GM18873 (cell line): Measurements from ENCODE around the gene ST3GAL6.

Experiments used
- ATAC-seq: cut with Tn5 transposase; IDR thresholded peaks from one replicate; pipeline ENCODE4 v1.9.1; 2021; ENCODE audit warnings: mild to moderate bottlenecking, moderate library complexity, moderate number of reproducible peaks; ENCODE audit not compliant: unreplicated experiment, low FRiP score

The ST3GAL6 gene

GRCh38 chr3:98739266-98739665 lies 23.9 kb upstream of the ST3GAL6 start:
- no peak for ATAC-seq

GRCh38 chr3:98740324-98740723 lies 22.8 kb upstream of the ST3GAL6 start:
- ATAC-seq, result no peak

- ATAC-seq, result no peak
These were observed 21.9 kb upstream of the ST3GAL6 start for GRCh38 chr3:98741121-98741716.

GRCh38 chr3:98743071-98743470 lies 20.1 kb upstream of the ST3GAL6 start:
- no peak for ATAC-seq

- no peak for ATAC-seq
These were observed 18.9 kb upstream of the ST3GAL6 start for GRCh38 chr3:98744283-98744682.

- no peak for ATAC-seq
These were observed 17.4 kb upstream of the ST3GAL6 start for GRCh38 chr3:98745718-98746117.

GRCh38 chr3:98746122-98746521 lies 17.0 kb upstream of the ST3GAL6 start:
- ATAC-seq, result no peak

GRCh38 chr3:98746882-98747281 lies 16.3 kb upstream of the ST3GAL6 start:
- no peak for ATAC-seq

- ATAC-seq, result no peak
These were observed 12.7 kb upstream of the ST3GAL6 start for GRCh38 chr3:98750276-98750919.

- ATAC-seq, result no peak
These were observed 8.7 kb upstream of the ST3GAL6 start for GRCh38 chr3:98754483-98754882.

GRCh38 chr3:98755601-98756000 lies 7.5 kb upstream of the ST3GAL6 start:
- no peak for ATAC-seq

- no peak for ATAC-seq
These were observed 3.5 kb upstream of the ST3GAL6 start for GRCh38 chr3:98759629-98760028.

GRCh38 chr3:98761643-98762229 lies 1.4 kb upstream of the ST3GAL6 start:
- ATAC-seq, result no peak

GRCh38 chr3:98763819-98764418 lies 779 bp downstream of the ST3GAL6 start:
- ATAC-seq, result no peak

- ATAC-seq, result no peak
These were observed 1.3 kb downstream of the ST3GAL6 start for GRCh38 chr3:98764472-98764884.

GRCh38 chr3:98765721-98766120 lies 2.6 kb downstream of the ST3GAL6 start:
- ATAC-seq, result no peak

- ATAC-seq, result no peak
These were observed 3.8 kb downstream of the ST3GAL6 start for GRCh38 chr3:98766924-98767323.

GRCh38 chr3:98768961-98769360 lies 5.8 kb downstream of the ST3GAL6 start:
- ATAC-seq, result no peak

- ATAC-seq, result no peak
These were observed 6.3 kb downstream of the ST3GAL6 start for GRCh38 chr3:98769448-98769847.

- ATAC-seq, result no peak
These were observed 7.3 kb downstream of the ST3GAL6 start for GRCh38 chr3:98770261-98771039.

GRCh38 chr3:98772022-98772421 lies 8.9 kb downstream of the ST3GAL6 start:
- no peak for ATAC-seq
